ENCODE results near the gene UCK1. TPM values are rescaled to one million over a fixed set of nuclear protein-coding genes. Genes with fewer than 3 reads are reported as not detected.

UCK1 gene
- total RNA-seq, 2 donors from 2014 or later, result 21.2 to 37.8 TPM

DNA sequence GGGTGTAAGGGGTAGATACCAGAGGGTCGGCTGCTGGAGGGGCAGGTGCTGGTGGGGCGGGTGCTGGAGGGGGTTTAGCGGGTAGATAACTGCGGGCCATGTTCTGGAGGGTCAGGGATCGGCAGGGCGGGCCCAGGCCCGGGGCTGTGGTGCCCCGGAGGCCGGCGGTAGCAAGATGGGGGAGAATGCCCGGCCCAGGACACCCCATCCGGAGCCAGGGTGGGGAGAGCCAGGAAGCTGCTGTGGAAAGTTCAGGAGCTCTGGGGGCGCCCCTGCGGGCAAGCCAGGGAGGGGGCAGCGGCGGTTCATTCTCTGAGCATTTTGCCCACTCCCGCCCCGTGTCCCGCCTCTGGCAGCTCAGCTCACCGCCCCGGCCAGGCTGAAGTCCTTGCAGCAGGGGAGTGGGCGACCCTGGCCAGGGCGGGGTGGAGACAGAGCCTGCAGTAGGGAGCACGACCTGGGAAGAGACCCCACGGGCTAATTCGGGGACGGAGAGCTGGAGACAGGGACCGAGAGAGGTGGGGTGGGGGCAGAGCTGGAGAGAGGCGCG, 14.8 kb upstream of the UCK1 start:
- Histone ChIP-seq H3K27ac (no peak overlapping the region), H3K27me3 (peaks cover 6 to 20% of the 10 kb centered on the region in 2 donors), H3K4me1 (peaks cover 0 to 22% of the 10 kb centered on the region in 2 donors), H3K36me3 (no peaks in the 10 kb centered on the region), H3K9me3 (peaks cover 4 to 26% of the 10 kb centered on the region in 2 donors), H3K4me3 (peak overlapping the region in 1 of 2 donors; percentile 21)
- DNase-seq (ENCODE audit: low spot score), result no peak
- TF ChIP-seq, protein P1, sequence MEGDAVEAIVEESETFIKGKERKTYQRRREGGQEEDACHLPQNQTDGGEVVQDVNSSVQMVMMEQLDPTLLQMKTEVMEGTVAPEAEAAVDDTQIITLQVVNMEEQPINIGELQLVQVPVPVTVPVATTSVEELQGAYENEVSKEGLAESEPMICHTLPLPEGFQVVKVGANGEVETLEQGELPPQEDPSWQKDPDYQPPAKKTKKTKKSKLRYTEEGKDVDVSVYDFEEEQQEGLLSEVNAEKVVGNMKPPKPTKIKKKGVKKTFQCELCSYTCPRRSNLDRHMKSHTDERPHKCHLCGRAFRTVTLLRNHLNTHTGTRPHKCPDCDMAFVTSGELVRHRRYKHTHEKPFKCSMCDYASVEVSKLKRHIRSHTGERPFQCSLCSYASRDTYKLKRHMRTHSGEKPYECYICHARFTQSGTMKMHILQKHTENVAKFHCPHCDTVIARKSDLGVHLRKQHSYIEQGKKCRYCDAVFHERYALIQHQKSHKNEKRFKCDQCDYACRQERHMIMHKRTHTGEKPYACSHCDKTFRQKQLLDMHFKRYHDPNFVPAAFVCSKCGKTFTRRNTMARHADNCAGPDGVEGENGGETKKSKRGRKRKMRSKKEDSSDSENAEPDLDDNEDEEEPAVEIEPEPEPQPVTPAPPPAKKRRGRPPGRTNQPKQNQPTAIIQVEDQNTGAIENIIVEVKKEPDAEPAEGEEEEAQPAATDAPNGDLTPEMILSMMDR (IDR thresholded peaks at IDR 0.05), result no peak

- Histone ChIP-seq H3K9me3 (peaks cover 4 to 26% of the 10 kb centered on the region in 2 donors), H3K4me3 (peak within 1 kb of the TSS in 1 of 2 donors; percentile 21), H3K27ac (no peak within 1 kb of the TSS), H3K36me3 (no peaks in the 10 kb centered on the region), H3K27me3 (peaks cover 6 to 20% of the 10 kb centered on the region in 2 donors), H3K4me1 (peaks cover 0 to 22% of the 10 kb centered on the region in 2 donors)
- TF ChIP-seq, protein P1 (IDR thresholded peaks at IDR 0.05), result no peak
- DNase-seq (ENCODE audit: low spot score), result no peak
These were observed 14.1 kb upstream of the UCK1 start, which contains the start of gene PRRT1B for GRCh38 chr9:131545003-131545785. Gene PRRT1B (plus strand): TSS chr9:131545523. CDS start chr9:131545616, 93 bp downstream.

DNA sequence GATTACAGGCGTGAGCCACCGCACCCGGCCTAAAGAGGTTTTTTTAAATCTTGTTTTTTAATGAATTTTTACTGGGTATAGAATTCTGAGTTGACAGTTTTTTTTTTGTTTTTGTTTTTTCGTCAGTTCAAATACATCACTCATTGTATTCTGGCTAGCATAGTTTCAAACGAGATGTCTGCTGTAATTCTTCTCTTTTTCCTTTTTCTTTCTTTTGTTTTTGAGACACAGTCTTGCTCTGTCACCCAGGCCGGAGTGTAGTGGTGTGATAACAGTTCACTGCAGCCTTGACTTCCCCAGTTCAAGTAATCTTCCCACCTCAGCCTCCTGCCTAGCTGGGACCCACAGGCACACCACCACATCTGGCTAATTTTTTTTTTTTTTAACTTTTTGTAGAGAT, 12.1 kb upstream of the UCK1 start:
- TF ChIP-seq, protein P1 (IDR thresholded peaks at IDR 0.05), result no peak
- H3K36me3 ChIP-seq, result no peaks in the 10 kb centered on the region
- peaks cover 6 to 20% of the 10 kb centered on the region in 2 donors for H3K27me3 ChIP-seq
- H3K9me3 ChIP-seq, result peaks cover 4 to 26% of the 10 kb centered on the region in 2 donors
- no peak for DNase-seq (ENCODE audit: low spot score)
- H3K4me1 ChIP-seq, result peaks cover 0 to 22% of the 10 kb centered on the region in 2 donors
- no peak overlapping the region for H3K4me3 ChIP-seq
- no peak overlapping the region for H3K27ac ChIP-seq

DNA sequence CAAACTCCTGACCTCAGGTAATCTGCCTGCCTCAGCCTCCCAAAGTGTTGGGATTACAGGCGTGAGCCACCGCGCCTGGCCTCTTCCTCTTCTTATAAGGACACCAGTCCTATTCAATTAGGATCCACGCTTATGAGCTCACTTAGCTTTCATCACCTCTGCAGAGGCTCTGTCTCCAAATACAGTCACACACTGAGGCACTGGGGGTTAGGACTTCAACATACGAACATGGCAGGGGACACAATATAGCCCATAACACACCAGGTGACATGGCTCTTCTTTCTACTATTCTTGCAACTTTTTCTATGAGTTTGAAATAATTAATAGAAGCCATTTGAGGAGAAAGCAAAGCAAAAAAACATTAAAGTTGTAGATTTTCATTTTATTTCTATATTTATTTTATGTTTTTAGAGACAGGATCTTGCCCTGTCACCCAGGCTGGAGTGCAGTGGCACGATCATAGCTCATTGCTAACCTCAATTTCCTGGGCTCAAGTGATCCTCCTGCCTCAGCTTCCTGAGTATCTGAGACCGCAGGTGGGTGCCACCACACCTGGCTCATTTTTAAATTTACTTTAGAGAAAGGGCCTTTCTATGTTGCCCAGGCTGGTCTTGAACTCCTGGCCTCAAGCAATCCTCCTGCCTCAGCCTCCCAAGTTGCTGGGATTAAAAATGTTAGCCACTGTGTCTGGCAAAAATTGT, 8.3 kb upstream of the UCK1 start:
- no peaks in the 10 kb centered on the region for H3K36me3 ChIP-seq
- H3K9me3 ChIP-seq, result peaks cover 4 to 24% of the 10 kb centered on the region in 2 donors
- TF ChIP-seq, protein P1 (IDR thresholded peaks at IDR 0.05), result no peak
- no peak overlapping the region for H3K4me3 ChIP-seq
- no peak overlapping the region for H3K27ac ChIP-seq
- no peak for DNase-seq (ENCODE audit: low spot score)
- no peaks in the 10 kb centered on the region for H3K27me3 ChIP-seq
- H3K4me1 ChIP-seq, result no peaks in the 10 kb centered on the region

DNA sequence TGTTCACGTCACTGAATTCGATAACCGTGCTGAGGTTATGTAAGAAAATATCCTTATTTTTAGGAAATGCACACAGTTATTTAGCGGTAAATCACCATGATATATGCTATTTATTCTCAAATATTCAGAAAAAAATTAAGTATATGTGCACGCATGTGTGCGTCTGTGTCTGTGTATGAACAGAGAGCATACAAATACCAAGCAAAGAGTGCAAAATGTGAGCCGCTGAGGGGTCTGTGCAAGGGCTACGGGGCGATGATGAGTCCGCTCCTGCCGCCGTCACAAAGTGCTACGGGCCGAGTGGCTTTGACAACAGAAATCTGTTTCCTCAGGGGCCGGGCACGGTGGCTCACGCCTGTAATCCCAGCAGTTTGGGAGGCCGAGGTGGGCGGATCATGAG, 6.9 kb upstream of the UCK1 start:
- H3K27me3 ChIP-seq, result no peaks in the 10 kb centered on the region
- H3K27ac ChIP-seq, result no peak overlapping the region
- DNase-seq (ENCODE audit: low spot score), result no peak
- no peak overlapping the region for H3K4me3 ChIP-seq
- no peaks in the 10 kb centered on the region for H3K36me3 ChIP-seq
- peaks cover 0 to 10% of the 10 kb centered on the region in 2 donors for H3K9me3 ChIP-seq
- TF ChIP-seq, protein P1 (IDR thresholded peaks at IDR 0.05), result no peak
- no peaks in the 10 kb centered on the region for H3K4me1 ChIP-seq

Data from right atrium auricular region (tissue), 2 donors.